ENCODE measurements around the gene NETO2. TPM values are rescaled to one million over a fixed set of nuclear protein-coding genes. Genes with fewer than 3 reads are reported as not detected.

NETO2 gene
- total RNA-seq, 2 donors from 2014 or later: 3.0 to 3.1 TPM

DNA sequence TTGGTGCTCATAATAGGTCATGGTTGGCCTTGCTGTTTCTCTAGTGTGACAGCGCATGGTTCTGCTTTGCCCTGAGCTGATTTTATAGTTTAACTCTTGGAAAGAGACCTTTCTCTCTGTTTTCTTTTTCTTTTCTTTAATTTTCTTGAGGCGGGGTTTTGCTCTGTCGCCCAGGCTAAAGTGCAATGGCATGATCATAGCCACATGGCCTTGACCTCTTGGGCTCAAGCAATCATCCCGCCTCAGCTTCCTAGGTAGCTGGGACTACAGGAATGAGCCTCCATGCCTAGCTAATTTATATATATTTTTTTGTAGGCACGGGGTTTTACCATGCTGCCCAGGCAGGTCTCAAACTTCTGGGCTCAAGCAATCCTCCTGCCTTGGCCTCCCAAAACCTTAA lies 89.8 kb downstream of the NETO2 start:
- no peaks in the 10 kb centered on the region for H3K9me3 ChIP-seq
- DNase-seq (no peak), ATAC-seq (no peak)
- no peak overlapping the region for H3K4me3 ChIP-seq
- intact Hi-C loops (cut with DNase I): no loop called here
- no peak for TF ChIP-seq POLR2A (IDR thresholded peaks at IDR 0.05)
- TF ChIP-seq, protein P1, sequence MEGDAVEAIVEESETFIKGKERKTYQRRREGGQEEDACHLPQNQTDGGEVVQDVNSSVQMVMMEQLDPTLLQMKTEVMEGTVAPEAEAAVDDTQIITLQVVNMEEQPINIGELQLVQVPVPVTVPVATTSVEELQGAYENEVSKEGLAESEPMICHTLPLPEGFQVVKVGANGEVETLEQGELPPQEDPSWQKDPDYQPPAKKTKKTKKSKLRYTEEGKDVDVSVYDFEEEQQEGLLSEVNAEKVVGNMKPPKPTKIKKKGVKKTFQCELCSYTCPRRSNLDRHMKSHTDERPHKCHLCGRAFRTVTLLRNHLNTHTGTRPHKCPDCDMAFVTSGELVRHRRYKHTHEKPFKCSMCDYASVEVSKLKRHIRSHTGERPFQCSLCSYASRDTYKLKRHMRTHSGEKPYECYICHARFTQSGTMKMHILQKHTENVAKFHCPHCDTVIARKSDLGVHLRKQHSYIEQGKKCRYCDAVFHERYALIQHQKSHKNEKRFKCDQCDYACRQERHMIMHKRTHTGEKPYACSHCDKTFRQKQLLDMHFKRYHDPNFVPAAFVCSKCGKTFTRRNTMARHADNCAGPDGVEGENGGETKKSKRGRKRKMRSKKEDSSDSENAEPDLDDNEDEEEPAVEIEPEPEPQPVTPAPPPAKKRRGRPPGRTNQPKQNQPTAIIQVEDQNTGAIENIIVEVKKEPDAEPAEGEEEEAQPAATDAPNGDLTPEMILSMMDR (IDR thresholded peaks at IDR 0.05): no peak
- 82 to 85% methylated on average over 5 of the region's 5 CpGs for WGBS, 2 donors
- H3K27ac ChIP-seq: no peak overlapping the region
- no peaks in the 10 kb centered on the region for H3K4me1 ChIP-seq
- no peaks in the 10 kb centered on the region for H3K36me3 ChIP-seq (replicated peaks in 1 of 2; ENCODE audit: insufficient read depth in 1 of 2, low read depth in 2 of 2)
- H3K27me3 ChIP-seq: no peaks in the 10 kb centered on the region

DNA sequence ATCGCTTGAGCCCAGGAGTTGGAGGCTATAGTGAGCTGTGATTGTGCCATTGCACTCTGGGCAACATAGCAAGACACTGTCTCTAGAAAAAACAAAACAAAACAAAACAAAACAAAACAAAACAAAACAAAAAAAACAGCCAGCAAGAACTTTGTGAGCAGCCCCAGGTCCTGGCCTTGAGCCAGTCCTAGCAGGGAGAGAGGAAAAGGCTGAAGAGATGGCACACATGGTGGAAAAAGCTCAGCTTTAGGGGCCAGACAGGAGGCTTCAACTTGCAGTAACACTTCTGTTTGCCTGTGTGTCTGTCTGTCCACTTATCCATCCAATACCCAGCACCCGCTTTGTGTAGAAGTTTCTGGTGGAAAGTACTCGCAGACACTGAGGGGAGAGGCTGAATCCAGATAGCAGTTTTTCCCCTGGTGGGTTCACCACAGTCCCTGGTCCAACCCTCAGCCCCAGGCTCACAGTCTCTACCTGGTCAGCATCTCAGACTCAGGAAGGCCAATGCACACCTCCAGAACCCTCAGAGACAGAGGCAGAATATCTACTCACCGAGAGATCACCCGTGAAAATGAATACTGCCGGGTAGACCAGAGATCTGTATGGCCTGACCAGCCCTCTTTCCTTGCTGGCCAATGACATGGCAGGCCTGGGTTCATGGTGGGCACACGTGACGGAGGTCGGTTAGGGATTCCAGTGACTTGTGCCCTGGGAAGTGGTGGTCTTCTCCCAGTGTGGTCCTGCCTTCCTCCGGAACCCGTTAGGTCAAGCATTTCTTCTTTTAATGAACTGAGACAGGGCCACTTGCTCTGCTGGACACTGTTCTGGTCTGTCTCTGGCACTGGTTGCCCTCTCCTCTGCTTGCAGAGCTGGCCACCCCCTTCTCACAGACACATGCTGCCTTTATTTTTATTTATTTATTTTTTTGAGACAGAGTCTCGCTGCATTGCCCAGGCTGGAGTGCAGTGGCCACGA lies 90.8 kb downstream of the NETO2 start:
- WGBS, 2 donors: 91 to 92% methylated on average over 11 to 13 of the region's 13 CpGs
- Histone ChIP-seq H3K4me3 (no peak overlapping the region), H3K9me3 (no peaks in the 10 kb centered on the region), H3K27me3 (no peaks in the 10 kb centered on the region), H3K27ac (no peak overlapping the region), H3K36me3 (replicated peaks in 1 of 2; ENCODE audit: insufficient read depth in 1 of 2, low read depth in 2 of 2) (no peaks in the 10 kb centered on the region), H3K4me1 (no peaks in the 10 kb centered on the region)
- intact Hi-C loops (cut with DNase I): no loop called here
- TF ChIP-seq, protein P1 (IDR thresholded peaks at IDR 0.05): no peak
- TF ChIP-seq POLR2A (IDR thresholded peaks at IDR 0.05): no peak
- ATAC-seq (no peak), DNase-seq (no peak)

DNA sequence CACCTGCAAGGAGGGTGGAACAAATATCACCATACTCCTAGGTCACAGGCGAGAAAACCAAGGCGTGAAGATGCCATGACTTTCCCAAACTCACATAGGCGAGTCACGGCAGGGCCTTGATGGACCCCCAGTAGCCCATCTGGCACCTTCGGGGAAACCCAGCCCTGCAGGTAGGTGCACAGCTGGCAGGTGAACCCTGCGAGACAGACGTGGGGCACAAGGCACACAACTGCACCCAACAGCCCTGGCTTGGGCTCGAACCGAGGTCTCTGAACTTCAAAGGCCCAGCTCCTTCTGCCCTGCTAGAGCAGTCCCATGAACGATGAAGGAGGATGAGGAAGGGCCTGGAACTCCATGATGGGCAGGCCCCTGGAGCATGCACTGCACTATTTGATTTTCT lies 92.7 kb downstream of the NETO2 start:
- 79 to 85% methylated on average over 6 to 10 of the region's 10 CpGs for WGBS, 2 donors
- no peaks in the 10 kb centered on the region for H3K9me3 ChIP-seq
- ATAC-seq: no peak
- H3K4me1 ChIP-seq: no peaks in the 10 kb centered on the region
- intact Hi-C loops (cut with DNase I): no loop called here
- no peaks in the 10 kb centered on the region for H3K36me3 ChIP-seq (replicated peaks in 1 of 2; ENCODE audit: insufficient read depth in 1 of 2, low read depth in 2 of 2)
- no peak for DNase-seq
- H3K27me3 ChIP-seq: no peaks in the 10 kb centered on the region
- no peak overlapping the region for H3K4me3 ChIP-seq
- TF ChIP-seq, protein P1 (IDR thresholded peaks at IDR 0.05): no peak
- TF ChIP-seq POLR2A (IDR thresholded peaks at IDR 0.05): no peak
- H3K27ac ChIP-seq: no peak overlapping the region

DNA sequence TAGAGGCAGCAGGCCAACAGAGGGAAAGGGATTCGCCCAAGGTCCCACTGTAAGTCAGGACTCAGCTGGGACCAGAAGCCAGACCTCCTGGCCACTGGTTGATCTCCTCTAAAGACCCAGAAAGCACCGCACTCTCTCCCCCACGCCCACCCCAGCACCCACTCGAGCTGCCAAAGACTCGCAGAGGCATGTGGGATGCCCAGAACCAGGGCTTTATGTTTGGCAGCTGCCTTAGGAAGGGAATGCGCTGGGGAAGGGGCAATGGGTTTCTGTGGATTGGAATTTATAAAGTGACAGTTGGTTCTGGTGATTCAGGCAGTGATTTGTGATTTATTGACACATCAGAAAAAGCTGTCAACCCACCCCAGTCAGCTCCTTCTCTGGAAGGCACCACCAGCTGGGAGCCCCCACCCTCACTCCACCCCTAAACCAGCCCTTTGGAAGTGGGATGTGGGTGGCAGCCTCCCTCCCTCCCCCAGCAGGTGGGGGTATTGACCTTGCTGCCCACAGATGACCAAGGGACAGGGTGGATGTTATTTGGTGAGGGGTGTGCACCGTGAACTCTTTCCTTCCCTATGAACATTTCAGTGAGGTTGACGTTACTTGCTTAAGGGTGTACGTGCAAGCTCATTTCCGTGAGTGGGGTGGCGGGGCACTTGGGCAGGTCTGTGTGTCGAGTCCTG lies 93.7 kb downstream of the NETO2 start:
- H3K4me3 ChIP-seq: no peak overlapping the region
- H3K9me3 ChIP-seq: no peaks in the 10 kb centered on the region
- no peaks in the 10 kb centered on the region for H3K36me3 ChIP-seq (replicated peaks in 1 of 2; ENCODE audit: insufficient read depth in 1 of 2, low read depth in 2 of 2)
- ATAC-seq (no peak), DNase-seq (no peak)
- TF ChIP-seq, protein P1 (IDR thresholded peaks at IDR 0.05): no peak
- no peak for TF ChIP-seq POLR2A (IDR thresholded peaks at IDR 0.05)
- H3K27ac ChIP-seq: no peak overlapping the region
- H3K27me3 ChIP-seq: no peaks in the 10 kb centered on the region
- intact Hi-C loops (cut with DNase I): loop anchor here (10.0 kb wide), 1 partner anchor 1115 kb away; no protein-coding TSS in a partner anchor
- WGBS, 2 donors: 70 to 71% methylated on average over 7 to 12 of the region's 12 CpGs
- H3K4me1 ChIP-seq: no peaks in the 10 kb centered on the region
